GM19043 (cell line): ENCODE data around the gene SPRYD3.

Experiments used
- ATAC-seq: cut with Tn5 transposase; IDR thresholded peaks from one replicate; pipeline ENCODE4 v1.9.1; 2021; ENCODE audit warnings: low read depth; ENCODE audit not compliant: unreplicated experiment

Gene SPRYD3

GRCh38 chr12:53063708-53064612 is 15.2 kb downstream of the SPRYD3 start:
- no peak for ATAC-seq

- ATAC-seq = no peak
Measured at GRCh38 chr12:53062977-53063707, 16.0 kb downstream of the SPRYD3 start.

GRCh38 chr12:53062011-53062961 is 16.9 kb downstream of the SPRYD3 start:
- ATAC-seq = no peak

GRCh38 chr12:53061404-53062010 is 17.7 kb downstream of the SPRYD3 start:
- ATAC-seq = no peak

- ATAC-seq = no peak
Measured at GRCh38 chr12:53060721-53061276, 18.4 kb downstream of the SPRYD3 start.

GRCh38 chr12:53060064-53060720 is 19.0 kb downstream of the SPRYD3 start:
- ATAC-seq = no peak

GRCh38 chr12:53059434-53060063 is 19.6 kb downstream of the SPRYD3 start:
- no peak for ATAC-seq

GRCh38 chr12:53058674-53059433 is 20.3 kb downstream of the SPRYD3 start:
- ATAC-seq = no peak

GRCh38 chr12:53057816-53058500 is 21.2 kb downstream of the SPRYD3 start:
- no peak for ATAC-seq

- ATAC-seq = no peak
Measured at GRCh38 chr12:53056901-53057300, 22.3 kb downstream of the SPRYD3 start.

GRCh38 chr12:53056296-53056695 is 22.9 kb downstream of the SPRYD3 start:
- ATAC-seq = no peak

GRCh38 chr12:53055471-53056266 is 23.5 kb downstream of the SPRYD3 start:
- ATAC-seq = no peak

GRCh38 chr12:53054112-53054878 is 24.9 kb downstream of the SPRYD3 start:
- peak; percentile 94 for ATAC-seq

GRCh38 chr12:53053218-53054111 is 25.7 kb downstream of the SPRYD3 start:
- no peak for ATAC-seq
